Measurements from ENCODE around the gene NOXO1.

DNA sequence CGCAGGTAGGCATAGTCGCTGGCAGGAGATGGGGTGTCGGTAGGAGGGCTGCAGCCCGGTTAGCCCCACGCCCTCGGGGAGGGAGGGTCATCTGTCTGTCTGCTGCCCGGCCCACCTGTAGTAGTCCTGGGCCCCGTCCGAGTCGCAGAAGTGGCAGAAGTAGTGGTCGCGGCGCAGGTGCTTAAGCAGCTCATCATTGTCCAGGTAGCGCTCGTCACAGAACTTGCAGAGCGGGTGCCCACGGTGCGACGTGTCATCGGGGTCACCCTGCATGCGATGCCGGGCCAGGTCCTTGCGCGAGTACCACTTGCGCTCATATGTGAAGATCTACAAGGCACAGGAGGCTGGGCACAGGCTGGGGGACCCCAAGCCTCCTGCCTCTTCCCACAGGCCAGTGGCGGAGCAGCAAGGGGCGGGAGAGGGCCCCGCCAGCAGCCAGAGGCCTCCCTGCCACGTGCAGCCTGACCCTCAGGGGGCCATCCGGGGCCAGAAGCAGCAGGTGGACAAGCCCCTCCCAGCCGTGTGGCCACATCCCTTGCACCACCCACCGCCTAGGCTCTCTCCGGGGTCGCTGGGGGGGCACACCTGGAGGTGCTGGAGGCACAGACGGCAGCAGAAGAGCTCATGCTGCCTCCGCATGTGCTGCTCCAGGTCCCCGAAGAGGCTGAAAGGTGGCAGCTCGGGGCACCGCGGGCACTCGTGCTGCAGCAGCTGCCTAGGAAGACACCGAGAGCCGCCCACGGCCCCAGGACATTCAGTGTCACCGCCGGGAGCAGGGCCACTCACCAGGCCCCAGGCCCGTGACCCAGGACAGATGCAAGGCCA is 21.3 kb upstream of the NOXO1 start:
- TF ChIP-seq POLR2A (IDR thresholded peaks at IDR 0.05) = no peak
- TF ChIP-seq, protein P1, sequence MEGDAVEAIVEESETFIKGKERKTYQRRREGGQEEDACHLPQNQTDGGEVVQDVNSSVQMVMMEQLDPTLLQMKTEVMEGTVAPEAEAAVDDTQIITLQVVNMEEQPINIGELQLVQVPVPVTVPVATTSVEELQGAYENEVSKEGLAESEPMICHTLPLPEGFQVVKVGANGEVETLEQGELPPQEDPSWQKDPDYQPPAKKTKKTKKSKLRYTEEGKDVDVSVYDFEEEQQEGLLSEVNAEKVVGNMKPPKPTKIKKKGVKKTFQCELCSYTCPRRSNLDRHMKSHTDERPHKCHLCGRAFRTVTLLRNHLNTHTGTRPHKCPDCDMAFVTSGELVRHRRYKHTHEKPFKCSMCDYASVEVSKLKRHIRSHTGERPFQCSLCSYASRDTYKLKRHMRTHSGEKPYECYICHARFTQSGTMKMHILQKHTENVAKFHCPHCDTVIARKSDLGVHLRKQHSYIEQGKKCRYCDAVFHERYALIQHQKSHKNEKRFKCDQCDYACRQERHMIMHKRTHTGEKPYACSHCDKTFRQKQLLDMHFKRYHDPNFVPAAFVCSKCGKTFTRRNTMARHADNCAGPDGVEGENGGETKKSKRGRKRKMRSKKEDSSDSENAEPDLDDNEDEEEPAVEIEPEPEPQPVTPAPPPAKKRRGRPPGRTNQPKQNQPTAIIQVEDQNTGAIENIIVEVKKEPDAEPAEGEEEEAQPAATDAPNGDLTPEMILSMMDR (IDR thresholded peaks at IDR 0.05) = no peak

All from thyroid gland (tissue), 4 donors.